Muscle layer of duodenum (tissue), 2 donors: ENCODE data around the gene CTU1.

Source experiments
- H3K27ac ChIP-seq: one replicate; pipeline ENCODE4 v1.7.0; 2013; ENCODE audit warnings: mild to moderate bottlenecking, low read length
- H3K27me3 ChIP-seq: one replicate; pipeline ENCODE4 v1.7.0; 2013; ENCODE audit warnings: low read depth, mild to moderate bottlenecking, control low read depth, low read length
- H3K36me3 ChIP-seq, 2 donors: one replicate each; pipeline ENCODE4 v1.7.0; 2013; ENCODE audit warnings: low read length in 2 of 2, control low read depth in 1 of 2, mild to moderate bottlenecking in 1 of 2; ENCODE audit not compliant: insufficient read depth in 2 of 2, control insufficient read depth in 1 of 2
- H3K4me1 ChIP-seq, 2 donors: one replicate each; pipeline ENCODE4 v1.7.0; 2013; ENCODE audit warnings: low read length in 2 of 2, mild to moderate bottlenecking in 2 of 2, control low read depth in 1 of 2, moderate library complexity in 1 of 2; ENCODE audit not compliant: insufficient read depth in 2 of 2, control insufficient read depth in 1 of 2
- H3K4me3 ChIP-seq, 2 donors: one replicate each; pipeline ENCODE4 v1.7.0; 2013; ENCODE audit warnings: low read length in 2 of 2, low read depth in 1 of 2, mild to moderate bottlenecking in 1 of 2
- H3K9me3 ChIP-seq, 2 donors: one replicate each; pipeline ENCODE4 v1.7.0; 2013; ENCODE audit warnings: low read length in 2 of 2, control low read depth in 1 of 2, mild to moderate bottlenecking in 1 of 2; ENCODE audit not compliant: control insufficient read depth in 1 of 2
- donor health status: healthy.

CTU1 gene

GRCh38 chr19:51120160-51120559 is 12.0 kb upstream of the CTU1 start:
- Histone ChIP-seq H3K4me3 (no peak overlapping the region), H3K36me3 (no peaks in the 10 kb centered on the region), H3K9me3 (no peaks in the 10 kb centered on the region), H3K27ac (no peak overlapping the region), H3K27me3 (no peaks in the 10 kb centered on the region), H3K4me1 (no peaks in the 10 kb centered on the region)

GRCh38 chr19:51119611-51120010 is 11.4 kb upstream of the CTU1 start:
- H3K27ac ChIP-seq, result no peak overlapping the region
- H3K27me3 ChIP-seq, result no peaks in the 10 kb centered on the region
- H3K4me3 ChIP-seq, result no peak overlapping the region
- no peaks in the 10 kb centered on the region for H3K36me3 ChIP-seq
- H3K9me3 ChIP-seq, result no peaks in the 10 kb centered on the region
- H3K4me1 ChIP-seq, result no peaks in the 10 kb centered on the region

GRCh38 chr19:51119101-51119500 is 10.9 kb upstream of the CTU1 start:
- no peaks in the 10 kb centered on the region for H3K27me3 ChIP-seq
- H3K9me3 ChIP-seq, result no peaks in the 10 kb centered on the region
- no peak overlapping the region for H3K4me3 ChIP-seq
- H3K4me1 ChIP-seq, result no peaks in the 10 kb centered on the region
- no peaks in the 10 kb centered on the region for H3K36me3 ChIP-seq
- H3K27ac ChIP-seq, result no peak overlapping the region

GRCh38 chr19:51116736-51117286 is 8.6 kb upstream of the CTU1 start:
- H3K9me3 ChIP-seq, result no peaks in the 10 kb centered on the region
- H3K4me1 ChIP-seq, result no peaks in the 10 kb centered on the region
- H3K27ac ChIP-seq, result no peak overlapping the region
- no peak overlapping the region for H3K4me3 ChIP-seq
- H3K27me3 ChIP-seq, result no peaks in the 10 kb centered on the region
- no peaks in the 10 kb centered on the region for H3K36me3 ChIP-seq

- H3K27ac ChIP-seq, result no peak overlapping the region
- no peaks in the 10 kb centered on the region for H3K9me3 ChIP-seq
- H3K27me3 ChIP-seq, result no peaks in the 10 kb centered on the region
- H3K4me1 ChIP-seq, result no peaks in the 10 kb centered on the region
- H3K4me3 ChIP-seq, result no peak overlapping the region
- no peaks in the 10 kb centered on the region for H3K36me3 ChIP-seq
These were observed 6.0 kb upstream of the CTU1 start for GRCh38 chr19:51114087-51114729.

GRCh38 chr19:51111606-51112005 is 3.4 kb upstream of the CTU1 start:
- peaks cover 4 to 18% of the 10 kb centered on the region in 2 donors for H3K4me1 ChIP-seq
- H3K27ac ChIP-seq, result no peak overlapping the region
- H3K36me3 ChIP-seq, result no peaks in the 10 kb centered on the region
- H3K4me3 ChIP-seq, result no peak overlapping the region
- H3K27me3 ChIP-seq, result no peaks in the 10 kb centered on the region
- no peaks in the 10 kb centered on the region for H3K9me3 ChIP-seq

- H3K4me3 ChIP-seq, result no peak overlapping the region
- no peak overlapping the region for H3K27ac ChIP-seq
- H3K36me3 ChIP-seq, result no peaks in the 10 kb centered on the region
- no peaks in the 10 kb centered on the region for H3K27me3 ChIP-seq
- H3K4me1 ChIP-seq, result peaks cover 4 to 18% of the 10 kb centered on the region in 2 donors
- no peaks in the 10 kb centered on the region for H3K9me3 ChIP-seq
These were observed 2.4 kb upstream of the CTU1 start for GRCh38 chr19:51110666-51110971.

- peak overlapping the region; percentile 77 to 93 for H3K4me3 ChIP-seq
- no peaks in the 10 kb centered on the region for H3K27me3 ChIP-seq
- peaks cover 0 to 3% of the 10 kb centered on the region in 2 donors for H3K36me3 ChIP-seq
- H3K27ac ChIP-seq, result peak overlapping the region; percentile 67
- H3K9me3 ChIP-seq, result no peaks in the 10 kb centered on the region
- peaks cover 4 to 22% of the 10 kb centered on the region in 2 donors for H3K4me1 ChIP-seq
These were observed 567 bp upstream of the CTU1 start for GRCh38 chr19:51108805-51109146.

GRCh38 chr19:51107406-51108065 is 673 bp downstream of the CTU1 start:
- Histone ChIP-seq H3K36me3 (peaks cover 0 to 7% of the 10 kb centered on the region in 2 donors), H3K4me3 (peak overlapping the region; percentile 77 to 93), H3K4me1 (peaks cover 4 to 22% of the 10 kb centered on the region in 2 donors), H3K27me3 (no peaks in the 10 kb centered on the region), H3K9me3 (no peaks in the 10 kb centered on the region), H3K27ac (peak overlapping the region; percentile 80)

GRCh38 chr19:51103926-51104341 is 4.3 kb downstream of the CTU1 start:
- peaks cover 4 to 20% of the 10 kb centered on the region in 2 donors for H3K4me1 ChIP-seq
- peaks cover 3 to 12% of the 10 kb centered on the region in 2 donors for H3K36me3 ChIP-seq
- no peak overlapping the region for H3K4me3 ChIP-seq
- H3K27me3 ChIP-seq, result no peaks in the 10 kb centered on the region
- H3K9me3 ChIP-seq, result no peaks in the 10 kb centered on the region
- no peak overlapping the region for H3K27ac ChIP-seq

GRCh38 chr19:51102991-51103390 is 5.2 kb downstream of the CTU1 start:
- Histone ChIP-seq H3K27me3 (no peaks in the 10 kb centered on the region), H3K4me1 (peaks cover 4 to 16% of the 10 kb centered on the region in 2 donors), H3K4me3 (no peak overlapping the region), H3K9me3 (no peaks in the 10 kb centered on the region), H3K27ac (no peak overlapping the region), H3K36me3 (peaks cover 3 to 12% of the 10 kb centered on the region in 2 donors)
